Subcutaneous adipose tissue (tissue), 4 donors: ENCODE measurements around the gene CD248. TPM values are rescaled to one million over a fixed set of nuclear protein-coding genes. Genes with fewer than 3 reads are reported as not detected.

Experiments
- total RNA-seq, 4 donors: library from RNA; depleted of rRNA; stranded (reverse); fragments of >200 nt; gene quantifications; one replicate each; pipeline ENCODE4 v1.1.0, GENCODE V29; 2016
- TF ChIP-seq, protein P1 (sequence below): fragments of 450-650 bp; IDR thresholded peaks from one replicate; pipeline ENCODE4 v1.5.1; 2016; ENCODE audit warnings: low read depth, mild to moderate bottlenecking, control low read depth, antibody characterized with exemption, moderate library complexity

CD248 gene
- total RNA-seq, 4 donors from 2014 or later: 49.0 to 226 (median 149) TPM

DNA sequence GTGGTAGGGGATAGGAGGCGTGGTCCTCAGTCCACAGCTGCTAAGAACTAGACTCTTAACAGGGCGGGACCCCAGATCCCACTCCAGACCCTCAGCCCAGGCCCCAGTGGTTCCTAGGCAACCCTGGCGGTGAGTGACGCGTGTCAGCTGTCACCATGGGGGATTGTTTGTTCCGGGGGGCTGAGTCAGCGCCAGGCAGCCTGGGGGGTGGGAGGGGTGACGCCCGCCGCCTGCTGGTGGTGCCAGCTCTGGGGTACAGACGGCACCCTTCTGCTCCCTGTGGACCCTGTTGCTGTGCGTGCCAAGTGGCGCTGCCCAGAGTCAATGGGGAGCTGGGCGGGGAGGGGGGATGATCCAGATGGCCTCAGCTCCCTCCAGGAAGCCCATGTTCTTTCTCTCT lies 36.4 kb downstream of the CD248 start:
- TF ChIP-seq, protein P1, sequence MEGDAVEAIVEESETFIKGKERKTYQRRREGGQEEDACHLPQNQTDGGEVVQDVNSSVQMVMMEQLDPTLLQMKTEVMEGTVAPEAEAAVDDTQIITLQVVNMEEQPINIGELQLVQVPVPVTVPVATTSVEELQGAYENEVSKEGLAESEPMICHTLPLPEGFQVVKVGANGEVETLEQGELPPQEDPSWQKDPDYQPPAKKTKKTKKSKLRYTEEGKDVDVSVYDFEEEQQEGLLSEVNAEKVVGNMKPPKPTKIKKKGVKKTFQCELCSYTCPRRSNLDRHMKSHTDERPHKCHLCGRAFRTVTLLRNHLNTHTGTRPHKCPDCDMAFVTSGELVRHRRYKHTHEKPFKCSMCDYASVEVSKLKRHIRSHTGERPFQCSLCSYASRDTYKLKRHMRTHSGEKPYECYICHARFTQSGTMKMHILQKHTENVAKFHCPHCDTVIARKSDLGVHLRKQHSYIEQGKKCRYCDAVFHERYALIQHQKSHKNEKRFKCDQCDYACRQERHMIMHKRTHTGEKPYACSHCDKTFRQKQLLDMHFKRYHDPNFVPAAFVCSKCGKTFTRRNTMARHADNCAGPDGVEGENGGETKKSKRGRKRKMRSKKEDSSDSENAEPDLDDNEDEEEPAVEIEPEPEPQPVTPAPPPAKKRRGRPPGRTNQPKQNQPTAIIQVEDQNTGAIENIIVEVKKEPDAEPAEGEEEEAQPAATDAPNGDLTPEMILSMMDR: no peak

DNA sequence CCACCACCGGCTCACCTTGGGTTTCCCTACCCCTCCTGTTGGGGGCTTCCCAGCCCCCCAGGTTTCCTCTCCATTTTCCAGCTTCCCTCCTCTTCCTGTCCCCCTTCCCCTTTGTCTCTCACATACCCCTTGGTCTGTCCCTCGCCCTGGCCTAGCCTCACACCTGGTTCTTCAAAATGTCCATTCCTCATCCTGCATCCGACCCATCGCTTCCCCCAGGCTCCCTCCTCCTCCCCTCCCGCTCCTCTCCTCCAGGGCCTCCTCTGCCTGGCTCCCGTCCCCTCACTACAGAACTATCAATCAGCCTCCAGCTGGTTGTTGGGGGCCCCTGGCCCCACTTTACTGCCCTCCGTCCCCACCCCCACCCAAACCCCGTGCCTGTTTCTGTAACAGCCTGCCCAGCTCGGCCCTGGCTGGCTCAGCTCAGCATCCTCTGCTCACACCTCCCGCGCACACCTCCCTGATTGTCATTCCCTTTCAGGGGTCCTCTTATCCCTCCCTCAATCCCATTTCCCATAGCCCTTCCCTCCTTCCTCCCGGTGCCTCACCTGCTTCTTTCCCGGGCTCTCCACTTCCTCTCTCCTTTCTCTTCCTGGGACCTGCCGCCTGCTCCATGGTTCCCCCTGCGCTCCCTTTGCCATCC lies 37.6 kb downstream of the CD248 start:
- TF ChIP-seq, protein P1: no peak

DNA sequence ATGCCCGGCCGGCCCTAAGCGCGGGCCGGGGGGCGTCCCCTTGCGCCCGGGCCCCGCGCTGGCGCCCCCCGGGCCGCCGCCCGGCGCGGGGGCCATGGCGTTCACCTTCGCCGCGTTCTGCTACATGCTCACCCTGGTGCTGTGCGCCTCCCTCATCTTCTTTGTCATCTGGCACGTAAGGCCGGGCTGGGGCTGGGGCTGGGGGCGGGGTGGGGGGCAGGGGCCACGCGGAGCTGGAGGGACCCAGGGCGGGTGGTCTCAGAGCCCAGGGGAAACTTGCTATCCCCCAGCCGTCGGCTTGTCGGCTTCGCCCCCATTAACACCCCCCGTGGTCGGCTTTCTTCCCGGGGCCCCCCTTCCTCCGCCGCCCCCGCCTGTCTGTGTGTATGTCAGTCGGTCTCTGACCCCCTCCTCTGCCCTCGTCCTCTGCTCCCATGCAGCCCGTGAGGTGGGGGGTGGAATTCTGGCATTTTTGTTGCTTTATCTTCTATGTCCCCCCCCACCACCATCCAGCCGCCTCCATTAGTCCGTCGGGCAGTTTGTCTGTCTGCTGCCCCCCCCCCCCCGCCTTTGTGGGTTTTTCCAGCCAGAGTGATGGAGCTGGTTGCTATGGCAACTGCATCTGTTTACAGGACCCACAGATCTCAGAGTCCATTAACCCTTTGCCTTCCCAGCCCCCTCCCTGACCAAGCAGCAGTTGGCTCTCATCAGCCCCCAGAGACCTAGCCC lies 38.3 kb downstream of the CD248 start:
- TF ChIP-seq, protein P1: no peak

DNA sequence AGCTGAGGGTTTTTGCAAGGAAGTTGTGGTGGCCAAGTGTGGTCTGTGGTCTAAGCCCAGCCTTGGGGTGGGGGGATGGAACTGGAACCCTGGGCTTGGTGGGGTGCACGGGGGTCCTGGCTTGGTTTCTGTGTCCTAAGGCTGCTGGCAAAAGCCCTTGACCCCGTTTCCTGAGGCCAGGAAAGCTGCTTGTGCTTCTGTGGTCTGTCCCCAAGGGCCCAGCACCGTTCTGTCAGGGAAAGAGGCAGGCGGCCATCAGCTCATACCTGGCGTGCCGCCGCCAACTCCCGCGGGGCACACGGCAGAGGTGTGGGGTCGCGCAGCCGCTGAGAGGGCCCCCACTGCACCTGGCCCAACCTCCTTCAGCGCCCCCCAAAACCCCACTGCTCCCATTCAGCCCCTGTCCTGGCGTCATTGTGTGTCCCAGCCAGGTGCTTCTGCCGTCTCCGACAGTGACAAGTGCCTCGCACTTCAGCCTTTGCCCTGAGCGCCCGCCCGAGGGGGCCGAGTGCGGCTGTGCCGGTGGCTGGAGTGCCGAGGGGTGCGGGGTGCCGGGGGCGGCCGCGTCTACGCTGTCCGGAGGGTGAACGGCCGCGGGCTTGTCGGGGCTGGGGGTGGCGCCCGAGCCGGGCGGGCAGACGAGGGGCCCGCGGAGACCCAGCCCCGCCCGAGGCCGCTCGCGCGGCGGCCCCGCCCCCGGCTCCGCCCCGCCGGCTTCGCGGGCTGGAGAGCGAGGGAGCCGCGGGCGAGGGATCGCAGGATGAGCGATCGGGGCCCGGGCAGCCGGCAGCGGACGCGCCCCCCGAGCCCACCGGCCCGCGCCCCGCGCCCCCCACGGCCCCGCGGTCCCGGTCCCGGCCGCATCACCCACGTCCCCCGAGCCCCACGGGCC lies 39.1 kb downstream of the CD248 start, which contains the start of gene CNIH2:
TSS of gene CNIH2 (plus strand) at position 705 of the 892 bp plus-strand sequence. CDS start 282 bp downstream, outside the sequence.
- TF ChIP-seq, protein P1: no peak

DNA sequence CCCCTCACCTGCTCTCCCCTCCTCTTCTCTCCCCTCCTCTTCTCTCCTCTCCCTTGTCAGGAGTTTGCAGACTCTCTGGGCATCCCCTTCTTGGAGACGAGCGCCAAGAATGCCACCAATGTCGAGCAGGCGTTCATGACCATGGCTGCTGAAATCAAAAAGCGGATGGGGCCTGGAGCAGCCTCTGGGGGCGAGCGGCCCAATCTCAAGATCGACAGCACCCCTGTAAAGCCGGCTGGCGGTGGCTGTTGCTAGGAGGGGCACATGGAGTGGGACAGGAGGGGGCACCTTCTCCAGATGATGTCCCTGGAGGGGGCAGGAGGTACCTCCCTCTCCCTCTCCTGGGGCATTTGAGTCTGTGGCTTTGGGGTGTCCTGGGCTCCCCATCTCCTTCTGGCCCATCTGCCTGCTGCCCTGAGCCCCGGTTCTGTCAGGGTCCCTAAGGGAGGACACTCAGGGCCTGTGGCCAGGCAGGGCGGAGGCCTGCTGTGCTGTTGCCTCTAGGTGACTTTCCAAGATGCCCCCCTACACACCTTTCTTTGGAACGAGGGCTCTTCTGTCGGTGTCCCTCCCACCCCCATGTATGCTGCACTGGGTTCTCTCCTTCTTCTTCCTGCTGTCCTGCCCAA lies 40.7 kb downstream of the CD248 start:
- TF ChIP-seq, protein P1: no peak

DNA sequence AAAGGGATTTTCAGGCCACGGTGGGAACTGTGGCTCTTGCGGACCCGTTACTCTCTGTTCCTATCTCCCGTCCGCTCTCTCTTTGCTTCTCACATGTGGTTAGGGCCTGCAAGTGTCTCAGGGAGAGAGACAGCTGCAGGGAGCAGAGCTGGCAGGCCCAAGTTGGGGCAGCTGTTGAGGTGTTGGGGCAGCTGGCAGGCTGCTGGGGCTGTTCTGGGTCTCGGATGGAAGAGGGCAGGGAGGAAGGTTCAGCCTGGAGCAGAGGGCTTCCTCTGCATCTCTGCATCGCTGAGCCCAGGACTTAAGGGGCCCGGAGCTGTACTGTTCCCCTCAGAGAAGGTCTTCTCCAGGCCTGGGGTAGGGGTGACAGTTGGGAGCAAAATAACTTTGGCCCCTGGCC lies 41.4 kb downstream of the CD248 start:
- TF ChIP-seq, protein P1: no peak
